ENCODE data around the gene M1AP. TPM values are rescaled to one million over a fixed set of nuclear protein-coding genes. Genes with fewer than 3 reads are reported as not detected.

The M1AP gene
- total RNA-seq, 1 experiment from 2014 or later: 7.6 TPM

GRCh38 chr2:74694281-74694680 lies 46.2 kb upstream of the M1AP start:
- Histone ChIP-seq H4K20me1 (ENCODE audit: control insufficient read depth, insufficient read depth, insufficient read length) (no peaks in the 10 kb centered on the region), H3K9ac (ENCODE audit: extremely low read depth, insufficient read length, low read length) (no peak overlapping the region), H3K79me1 (ENCODE audit: insufficient read depth, low read depth, low read length, poor library complexity, severe bottlenecking) (no peaks in the 10 kb centered on the region), H4K91ac (ENCODE audit: insufficient read length, low read depth, low read length) (no peak overlapping the region), H3K18ac (ENCODE audit: insufficient read length, low read depth, low read length) (no peak overlapping the region), H3K56ac (ENCODE audit: insufficient read length, low read depth, low read length) (no peak overlapping the region), H3K4me2 (ENCODE audit: insufficient read depth, insufficient read length, low read length) (no peak overlapping the region), H3T11ph (ENCODE audit: low read length) (no peak overlapping the region), H3K4me1 (ENCODE audit: insufficient read depth, low read length) (no peaks in the 10 kb centered on the region), H3K23me2 (ENCODE audit: insufficient read length, low read depth, low read length, poor library complexity, severe bottlenecking) (no peaks in the 10 kb centered on the region), H2AFZ (ENCODE audit: low read length) (no peak overlapping the region), H2BK120ac (ENCODE audit: low read depth, low read length, poor library complexity, severe bottlenecking) (no peak overlapping the region), H3K23ac (ENCODE audit: insufficient read length, low read depth, low read length) (no peak overlapping the region), H2BK20ac (ENCODE audit: low read depth, low read length, poor library complexity, severe bottlenecking) (no peak overlapping the region), H2BK15ac (ENCODE audit: low read depth, low read length) (no peak overlapping the region), H2BK5ac (ENCODE audit: insufficient read length, low read length) (no peak overlapping the region), H2AK5ac (ENCODE audit: insufficient read length, low read length) (no peak overlapping the region), H3K27ac (ENCODE audit: insufficient read length, low read depth, low read length) (no peak overlapping the region), H3K79me2 (ENCODE audit: insufficient read depth, low read length) (no peaks in the 10 kb centered on the region), H3K27me3 (ENCODE audit: insufficient read depth, low read length) (no peaks in the 10 kb centered on the region), H4K5ac (ENCODE audit: insufficient read length, low read depth, low read length) (no peak overlapping the region), H3K14ac (ENCODE audit: insufficient read depth, low read length) (no peak overlapping the region), H3K4ac (ENCODE audit: low read depth, low read length) (no peak overlapping the region), H2BK12ac (ENCODE audit: insufficient read length, low read depth, low read length) (no peak overlapping the region), H4K8ac (replicated peaks; ENCODE audit: insufficient read length, low read depth, low read length) (no peak overlapping the region), H3K9me3 (ENCODE audit: control insufficient read depth, low read depth, low read length) (no peaks in the 10 kb centered on the region)
- no CpG with 5 or more reads among the region's 3 CpGs for WGBS (ENCODE audit: extremely low coverage, insufficient read length, low lambda C conversion rate)
- H3K27me3 Mint-ChIP-seq (ENCODE audit: low read depth): no peaks in the 10 kb centered on the region
- H3K27ac Mint-ChIP-seq: no peak overlapping the region
- no peak for TF ChIP-seq CTCF (conservative IDR thresholded peaks at IDR 0.05)
- H3K4me1 Mint-ChIP-seq: no peaks in the 10 kb centered on the region; a peak in 1 of 4 replicates
- no peak overlapping the region for H3K4me3 Mint-ChIP-seq
- DNase-seq: no peak
- no peaks in the 10 kb centered on the region for H3K36me3 Mint-ChIP-seq (ENCODE audit: insufficient read depth in 1 of 3, low read depth in 3 of 3)
- no peaks in the 10 kb centered on the region for H3K9me3 Mint-ChIP-seq
